ENCODE results near the gene DHRS11.
"Not testable (repeated sequence)": the region's sequence is repeated elsewhere in the genome, so short reads cannot be mapped to it uniquely, and the experiment has no call there.

The DHRS11 gene

GRCh38 chr17:36594626-36595401 is 3.1 kb downstream of the DHRS11 start:
- DNase-seq = no peak

GRCh38 chr17:36597226-36597625 is 5.5 kb downstream of the DHRS11 start:
- DNase-seq = no peak

GRCh38 chr17:36597866-36598777 is 6.4 kb downstream of the DHRS11 start:
- no peak for DNase-seq

GRCh38 chr17:36598951-36599401 is 7.3 kb downstream of the DHRS11 start:
- no peak for DNase-seq

GRCh38 chr17:36599546-36600250 is 8.0 kb downstream of the DHRS11 start:
- no peak for DNase-seq

- DNase-seq = no peak
Observed at GRCh38 chr17:36600465-36600864, 8.8 kb downstream of the DHRS11 start.

GRCh38 chr17:36600936-36601302 is 9.2 kb downstream of the DHRS11 start:
- no peak for DNase-seq

GRCh38 chr17:36601303-36602029 is 9.8 kb downstream of the DHRS11 start, which contains the start of gene MRM1:
Gene MRM1, plus strand, starts transcription at chr17:36601583. Its CDS starts 228 bp downstream, at chr17:36601811.
- peak; percentile 94 for DNase-seq

- DNase-seq = peak; percentile 23
Observed at GRCh38 chr17:36602030-36602748, 10.5 kb downstream of the DHRS11 start.

GRCh38 chr17:36602924-36603384 is 11.3 kb downstream of the DHRS11 start:
- peak; percentile 73 for DNase-seq

- not testable (repeated sequence) for DNase-seq
Observed at GRCh38 chr17:36605028-36605427, 13.3 kb downstream of the DHRS11 start.

GRCh38 chr17:36608280-36608679 is 16.6 kb downstream of the DHRS11 start:
- no peak for DNase-seq

- DNase-seq = peak; percentile 21
Observed at GRCh38 chr17:36608794-36609497, 17.3 kb downstream of the DHRS11 start.

GRCh38 chr17:36609498-36609862 is 17.8 kb downstream of the DHRS11 start:
- DNase-seq = no peak

- no peak for DNase-seq
Observed at GRCh38 chr17:36610474-36610873, 18.8 kb downstream of the DHRS11 start.

GRCh38 chr17:36611345-36612072 is 19.8 kb downstream of the DHRS11 start:
- no peak for DNase-seq

GRCh38 chr17:36612323-36612722 is 20.6 kb downstream of the DHRS11 start:
- DNase-seq = no peak

- DNase-seq = no peak
Observed at GRCh38 chr17:36613155-36613554, 21.5 kb downstream of the DHRS11 start.

GRCh38 chr17:36614081-36614480 is 22.4 kb downstream of the DHRS11 start:
- no peak for DNase-seq

- no peak for DNase-seq
Observed at GRCh38 chr17:36614933-36615332, 23.3 kb downstream of the DHRS11 start.
